ENCODE measurements around the gene BEND7. TPM values are rescaled to one million over a fixed set of nuclear protein-coding genes. Genes with fewer than 3 reads are reported as not detected.

BEND7 gene
- total and polyA plus RNA-seq, 2 donors (not counting 3 experiments of a cell fraction or from before 2014, with no cell fraction given): 7.3 to 31.7 TPM

- peaks cover 2% of the 10 kb centered on the region for H3K4me1 ChIP-seq (ENCODE audit: control insufficient read depth, extremely low read depth, insufficient read depth, low read length)
- H4K20me1 ChIP-seq (replicated peaks; ENCODE audit: control insufficient read depth, extremely low read depth, insufficient read depth, low read length): no peaks in the 10 kb centered on the region
- ChIA-PET CTCF (interaction anchor here (0.7 to 1.9 kb wide), 4 partner anchors 9 to 17 kb away, joined by 3 to 4 read pairs (median 3); no protein-coding TSS in a partner anchor), POLR2A (no interaction called here)
- no peaks in the 10 kb centered on the region for H3K79me2 ChIP-seq (ENCODE audit: control insufficient read depth, insufficient read depth, low read length)
- H3K9ac ChIP-seq (replicated peaks; ENCODE audit: extremely low read depth, insufficient read depth, low read length): no peak overlapping the region
- H3K27ac ChIP-seq (ENCODE audit: insufficient read depth, low read depth, low read length): no peak overlapping the region
- no peak overlapping the region for H2AFZ ChIP-seq (ENCODE audit: low read depth, low read length)
- no peaks in the 10 kb centered on the region for H3K9me1 ChIP-seq (replicated peaks; ENCODE audit: control insufficient read depth, extremely low read depth, insufficient read depth, low read length)
- TF ChIP-seq CTCF (IDR thresholded peaks at IDR 0.05; ENCODE audit: extremely low read depth in 1 of 2, insufficient read depth in 1 of 2, low read depth in 1 of 2, low read length in 2 of 2) (no peak), MYC (IDR thresholded peaks at IDR 0.05; ENCODE audit: low read depth, low read length) (no peak), FOS (IDR thresholded peaks at IDR 0.05; ENCODE audit: borderline replicate concordance, insufficient read depth, low read length) (no peak), MAX (IDR thresholded peaks at IDR 0.05; ENCODE audit: insufficient read depth, insufficient read length) (no peak), POLR2A (IDR thresholded peaks at IDR 0.05; ENCODE audit: low read depth, low read length) (no peak), POLR2AphosphoS5 (IDR thresholded peaks at IDR 0.05; ENCODE audit: insufficient read depth, low read depth, low read length) (no peak), JUN (IDR thresholded peaks at IDR 0.05; ENCODE audit: borderline replicate concordance, insufficient read depth, insufficient read length, low read depth) (no peak), EZH2 (IDR thresholded peaks at IDR 0.05; ENCODE audit: borderline replicate concordance, low read depth, low read length, severe bottlenecking) (no peak), GATA2 (IDR thresholded peaks at IDR 0.05; ENCODE audit: insufficient read depth, insufficient read length, low read depth, low read length) (no peak)
- peaks cover 15 to 19% of the 10 kb centered on the region in 2 experiments for H3K27me3 ChIP-seq (ENCODE audit: control insufficient read depth in 2 of 2, insufficient read depth in 2 of 2, low read length in 2 of 2)
- FAIRE-seq (no peak), DNase-seq (ENCODE audit: low read depth, low spot score) (no peak)
- no peak overlapping the region for H3K4me2 ChIP-seq (ENCODE audit: insufficient read depth, low read length)
- no peak overlapping the region for H3K4me3 ChIP-seq (replicated peaks in 1 of 3; ENCODE audit: insufficient read depth in 1 of 3, low read depth in 1 of 3, low read length in 3 of 3)
- BruUV-seq (replicated peaks): no TSS peak
- intact Hi-C loops (cut with micrococcal nuclease): no loop called here
- dilution Hi-C loops (cut with MboI; ENCODE audit: extremely low pct_ligation_motif_present, low sequenced_read_pairs): no loop called here
- no peaks in the 10 kb centered on the region for H3K9me3 ChIP-seq (replicated peaks; ENCODE audit: control insufficient read depth, insufficient read depth, low read length)
- no peaks in the 10 kb centered on the region for H3K36me3 ChIP-seq (ENCODE audit: control insufficient read depth in 2 of 2, extremely low read depth in 1 of 2, insufficient read depth in 2 of 2, low read length in 2 of 2)
Observed at GRCh38 chr10:13393640-13394039, 135.2 kb downstream of the BEND7 start.
